ENCODE data around the gene ROMO1. TPM values are rescaled to one million over a fixed set of nuclear protein-coding genes. Genes with fewer than 3 reads are reported as not detected.

The ROMO1 gene
- total RNA-seq, 2 donors from 2014 or later, result 263 to 409 TPM

- Histone ChIP-seq H3K36me3 (peaks cover 100% of the 10 kb centered on the region), H3K4me3 (no peak overlapping the region), H3K4me1 (peaks cover 0 to 28% of the 10 kb centered on the region in 2 donors), H3K9me3 (no peaks in the 10 kb centered on the region), H3K27me3 (no peaks in the 10 kb centered on the region), H3K27ac (no peak overlapping the region)
- no peak for DNase-seq (ENCODE audit: low spot score)
- TF ChIP-seq CTCF (IDR thresholded peaks at IDR 0.05), result no peak
Measured at GRCh38 chr20:35726842-35727711, 27.9 kb downstream of the ROMO1 start.

DNA sequence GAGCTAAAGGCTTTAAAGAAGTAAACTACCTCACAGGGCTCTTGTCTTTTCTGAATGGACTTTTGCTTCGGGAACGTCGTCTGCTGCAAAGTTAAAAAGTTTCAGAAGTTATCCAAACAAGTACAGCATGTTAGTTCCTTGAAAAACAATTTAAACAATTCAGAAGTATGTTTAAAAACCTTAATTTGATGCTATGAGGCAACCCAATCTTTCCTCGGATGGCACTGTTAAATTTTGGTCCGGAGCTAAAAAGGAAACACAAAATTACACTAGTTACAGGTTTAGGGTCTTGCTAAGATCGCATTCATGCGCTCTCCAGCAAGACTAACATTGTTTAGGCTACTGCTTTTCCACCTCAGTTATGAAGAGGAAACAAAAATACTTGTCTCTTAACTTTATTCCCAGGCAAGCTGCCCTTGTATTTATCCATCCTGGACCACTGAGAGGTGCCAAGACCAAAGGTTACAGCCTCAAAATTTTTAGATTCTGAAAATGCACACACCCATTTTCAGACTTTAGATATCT, 30.1 kb downstream of the ROMO1 start:
- Histone ChIP-seq H3K9me3 (no peaks in the 10 kb centered on the region), H3K4me3 (no peak overlapping the region), H3K36me3 (peaks cover 100% of the 10 kb centered on the region), H3K27me3 (no peaks in the 10 kb centered on the region), H3K27ac (no peak overlapping the region), H3K4me1 (peaks cover 0 to 49% of the 10 kb centered on the region in 2 donors)
- DNase-seq (ENCODE audit: low spot score), result no peak
- no peak for TF ChIP-seq CTCF (IDR thresholded peaks at IDR 0.05)

- no peak for DNase-seq (ENCODE audit: low spot score)
- no peak for TF ChIP-seq CTCF (IDR thresholded peaks at IDR 0.05)
- H3K36me3 ChIP-seq, result peaks cover 100% of the 10 kb centered on the region
- no peaks in the 10 kb centered on the region for H3K27me3 ChIP-seq
- no peak overlapping the region for H3K27ac ChIP-seq
- H3K4me1 ChIP-seq, result peaks cover 0 to 56% of the 10 kb centered on the region in 2 donors
- no peaks in the 10 kb centered on the region for H3K9me3 ChIP-seq
- H3K4me3 ChIP-seq, result no peak overlapping the region
Measured at GRCh38 chr20:35729836-35730582, 30.8 kb downstream of the ROMO1 start.

DNA sequence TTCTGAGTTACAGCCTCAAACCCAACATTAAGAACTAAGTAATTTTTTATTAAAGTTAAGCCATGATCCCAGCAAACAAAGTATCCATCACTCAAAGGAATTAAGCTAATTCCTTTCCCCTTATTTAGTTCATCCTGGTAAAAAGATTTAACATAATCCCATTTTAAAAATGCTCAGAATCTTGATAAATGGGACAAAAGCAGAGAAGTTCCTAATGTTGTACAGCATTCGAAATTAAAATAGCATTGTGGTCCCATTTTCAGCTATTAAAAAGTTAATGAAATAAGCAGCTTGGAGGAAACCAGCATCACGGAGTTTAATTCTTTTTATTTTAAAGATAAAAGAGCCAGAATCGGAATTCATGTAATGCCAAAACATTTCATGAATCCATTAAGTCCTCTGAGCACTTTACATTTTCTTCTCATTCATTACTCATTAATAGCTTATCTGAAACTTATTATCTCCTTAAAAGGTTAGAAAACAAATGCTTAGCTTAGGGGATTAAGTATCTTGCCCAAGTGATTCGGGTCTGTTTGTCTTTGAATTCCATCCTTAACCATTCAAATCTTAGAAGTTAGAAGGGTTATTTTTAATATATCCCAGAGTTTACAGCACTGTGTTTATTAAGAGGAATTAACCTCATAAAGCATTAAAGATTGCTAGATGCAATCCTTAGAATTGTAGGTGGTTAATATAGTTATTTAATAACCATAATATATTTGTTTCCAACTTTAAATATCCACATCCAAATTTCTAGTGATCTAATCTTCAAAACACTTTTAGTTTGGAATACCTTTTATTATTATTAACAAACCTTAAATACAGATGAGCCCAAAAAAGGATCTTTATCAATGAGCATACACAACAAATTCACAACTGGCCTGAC, 31.6 kb downstream of the ROMO1 start:
- Histone ChIP-seq H3K27me3 (no peaks in the 10 kb centered on the region), H3K4me1 (peaks cover 0 to 64% of the 10 kb centered on the region in 2 donors), H3K4me3 (no peak overlapping the region), H3K36me3 (peaks cover 100% of the 10 kb centered on the region), H3K27ac (no peak overlapping the region), H3K9me3 (no peaks in the 10 kb centered on the region)
- DNase-seq (ENCODE audit: low spot score), result no peak
- TF ChIP-seq CTCF (IDR thresholded peaks at IDR 0.05), result no peak

- Histone ChIP-seq H3K27me3 (no peaks in the 10 kb centered on the region), H3K27ac (no peak overlapping the region), H3K36me3 (peaks cover 100% of the 10 kb centered on the region), H3K4me1 (peaks cover 0 to 70% of the 10 kb centered on the region in 2 donors), H3K9me3 (no peaks in the 10 kb centered on the region), H3K4me3 (no peak overlapping the region)
- DNase-seq (ENCODE audit: low spot score), result no peak
- TF ChIP-seq CTCF (IDR thresholded peaks at IDR 0.05), result no peak
Measured at GRCh38 chr20:35731469-35731788, 32.2 kb downstream of the ROMO1 start.
